Fibroblast of lung (primary cell): ENCODE data around the gene HYAL1.

Source experiments
- CTCF ChIP-seq, 2 donors: IDR thresholded peaks in 1 of 2; conservative IDR thresholded peaks in 1 of 2; 1 replicate in 1 of 2; 2 replicates in 1 of 2; pipeline ENCODE4 v1.5.1; 2011 to 2012; ENCODE audit warnings: low read length in 2 of 2, control low read depth in 1 of 2, inconsistent platforms in 1 of 2, low read depth in 1 of 2, mild to moderate bottlenecking in 1 of 2
- EZH2 ChIP-seq: IDR thresholded peaks from 2 replicates; pipeline ENCODE4 v1.5.1; 2012; ENCODE audit warnings: low read length, control low read depth, mild to moderate bottlenecking; ENCODE audit errors: missing control alignments

GRCh38 chr3:50278880-50279224, 24.5 kb downstream of the HYAL1 start, which contains the start of gene LSMEM2:
- TF ChIP-seq EZH2 (no peak), CTCF (conservative IDR thresholded peaks at IDR 0.05 in 1 of 2, IDR thresholded peaks at IDR 0.05 in 1 of 2; ENCODE audit: low read depth in 1 of 2, low read length in 2 of 2) (no peak)
